Kidney epithelial cell (primary cell): ENCODE data around the gene XAB2. TPM values are rescaled to one million over a fixed set of nuclear protein-coding genes. Genes with fewer than 3 reads are reported as not detected.

Experiments
- DNase-seq: peaks from one replicate; pipeline ENCODE4 v3.0.0-alpha.2; 2010; ENCODE audit warnings: low read depth
- H3K27me3 ChIP-seq: 2 replicates; pipeline ENCODE4 v1.6.0; 2011; ENCODE audit warnings: low read length; ENCODE audit not compliant: control insufficient read depth, insufficient read depth
- H3K36me3 ChIP-seq: 2 replicates; pipeline ENCODE4 v1.5.1; 2011; ENCODE audit warnings: low read length; ENCODE audit not compliant: control insufficient read depth, insufficient read depth
- H3K4me3 ChIP-seq: 2 replicates; pipeline ENCODE4 v1.5.1; 2011; ENCODE audit warnings: low read depth, mild to moderate bottlenecking, control low read depth, low read length
- CTCF ChIP-seq: IDR thresholded peaks from 2 replicates; pipeline ENCODE4 v1.5.1; 2011; ENCODE audit warnings: mild to moderate bottlenecking, moderate library complexity, low read length, control low read depth, inconsistent platforms; ENCODE audit not compliant: insufficient read depth, poor library complexity, severe bottlenecking
- total RNA-seq: library from RNA; depleted of rRNA; stranded (reverse); fragments of >200 nt; gene quantifications from 2 replicates; pipeline ENCODE4 v1.2.3, GENCODE V29; 2015

The XAB2 gene
- total RNA-seq, 1 donor from 2014 or later: 48.1 TPM

DNA sequence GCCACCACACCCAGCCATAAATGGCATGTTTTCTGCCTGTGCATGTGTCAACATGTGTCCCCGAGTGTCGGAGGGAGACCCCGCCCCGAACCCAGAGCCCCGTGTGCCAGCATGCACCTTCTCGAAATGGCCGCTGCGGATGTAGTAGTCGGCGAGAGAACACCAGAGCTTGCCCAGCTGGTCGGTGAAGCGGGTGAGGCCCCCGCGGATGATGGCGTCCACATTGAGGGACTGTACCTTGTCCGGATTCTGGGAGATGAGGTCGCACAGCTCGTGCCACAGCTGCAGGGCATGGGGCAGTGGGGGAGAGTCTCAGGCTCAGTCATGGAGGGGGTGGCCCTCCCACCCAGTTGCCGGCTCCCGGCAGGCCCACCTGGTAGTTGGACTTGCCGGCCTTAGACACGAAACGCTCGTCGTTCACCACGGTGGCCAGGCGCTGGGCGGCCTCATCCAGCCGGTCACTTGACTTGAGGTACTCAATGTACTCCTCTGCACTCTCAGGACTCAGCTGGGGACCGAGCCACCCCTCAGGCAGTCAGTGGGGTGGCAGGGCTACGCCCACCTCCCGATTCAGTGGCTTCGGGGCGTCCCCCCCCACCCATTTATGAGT lies 3.5 kb downstream of the XAB2 start:
- DNase-seq: no peak
- Histone ChIP-seq H3K27me3 (no peaks in the 10 kb centered on the region), H3K36me3 (peaks cover 2% of the 10 kb centered on the region), H3K4me3 (no peak overlapping the region)
- TF ChIP-seq CTCF: no peak

- peaks cover 2% of the 10 kb centered on the region for H3K36me3 ChIP-seq
- DNase-seq: no peak
- H3K27me3 ChIP-seq: no peaks in the 10 kb centered on the region
- no peak for TF ChIP-seq CTCF
- H3K4me3 ChIP-seq: no peak overlapping the region
Measured at GRCh38 chr19:7624810-7625209, 4.5 kb downstream of the XAB2 start.

GRCh38 chr19:7623725-7624603 lies 5.4 kb downstream of the XAB2 start:
- TF ChIP-seq CTCF: no peak
- H3K27me3 ChIP-seq: no peaks in the 10 kb centered on the region
- peaks cover 2% of the 10 kb centered on the region for H3K36me3 ChIP-seq
- no peak overlapping the region for H3K4me3 ChIP-seq
- no peak for DNase-seq

- no peak for DNase-seq
- Histone ChIP-seq H3K27me3 (no peaks in the 10 kb centered on the region), H3K36me3 (peaks cover 2% of the 10 kb centered on the region), H3K4me3 (no peak overlapping the region)
- no peak for TF ChIP-seq CTCF
Measured at GRCh38 chr19:7622933-7623685, 6.2 kb downstream of the XAB2 start.

GRCh38 chr19:7620442-7621412 lies 8.6 kb downstream of the XAB2 start:
- no peak for TF ChIP-seq CTCF
- Histone ChIP-seq H3K36me3 (peaks cover 2% of the 10 kb centered on the region), H3K4me3 (no peak overlapping the region), H3K27me3 (no peaks in the 10 kb centered on the region)
- DNase-seq: no peak
